ENCODE measurements around the gene MALL. TPM values are rescaled to one million over a fixed set of nuclear protein-coding genes. Genes with fewer than 3 reads are reported as not detected.
"Not testable (repeated sequence)": the region's sequence is repeated elsewhere in the genome, so short reads cannot be mapped to it uniquely, and the experiment has no call there.

Gene MALL
- total RNA-seq, 2 donors from 2014 or later: 6.6 to 10.4 TPM

GRCh38 chr2:110099038-110099425 lies 16.6 kb downstream of the MALL start:
- H3K27me3 ChIP-seq: no peaks in the 10 kb centered on the region
- WGBS, 2 donors: 65 to 73% methylated on average over 6 of the region's 6 CpGs
- TF ChIP-seq CTCF (IDR thresholded peaks at IDR 0.05) (no peak), POLR2A (IDR thresholded peaks at IDR 0.05) (no peak)
- no peaks in the 10 kb centered on the region for H3K36me3 ChIP-seq (replicated peaks in 1 of 2; ENCODE audit: insufficient read depth in 1 of 2, low read depth in 2 of 2)
- DNase-seq: no peak
- H3K4me3 ChIP-seq: no peak overlapping the region
- no peaks in the 10 kb centered on the region for H3K9me3 ChIP-seq
- no peak overlapping the region for H3K27ac ChIP-seq
- intact Hi-C loops (cut with DNase I): no loop called here
- ATAC-seq: no peak
- H3K4me1 ChIP-seq: peaks cover 38% of the 10 kb centered on the region

DNA sequence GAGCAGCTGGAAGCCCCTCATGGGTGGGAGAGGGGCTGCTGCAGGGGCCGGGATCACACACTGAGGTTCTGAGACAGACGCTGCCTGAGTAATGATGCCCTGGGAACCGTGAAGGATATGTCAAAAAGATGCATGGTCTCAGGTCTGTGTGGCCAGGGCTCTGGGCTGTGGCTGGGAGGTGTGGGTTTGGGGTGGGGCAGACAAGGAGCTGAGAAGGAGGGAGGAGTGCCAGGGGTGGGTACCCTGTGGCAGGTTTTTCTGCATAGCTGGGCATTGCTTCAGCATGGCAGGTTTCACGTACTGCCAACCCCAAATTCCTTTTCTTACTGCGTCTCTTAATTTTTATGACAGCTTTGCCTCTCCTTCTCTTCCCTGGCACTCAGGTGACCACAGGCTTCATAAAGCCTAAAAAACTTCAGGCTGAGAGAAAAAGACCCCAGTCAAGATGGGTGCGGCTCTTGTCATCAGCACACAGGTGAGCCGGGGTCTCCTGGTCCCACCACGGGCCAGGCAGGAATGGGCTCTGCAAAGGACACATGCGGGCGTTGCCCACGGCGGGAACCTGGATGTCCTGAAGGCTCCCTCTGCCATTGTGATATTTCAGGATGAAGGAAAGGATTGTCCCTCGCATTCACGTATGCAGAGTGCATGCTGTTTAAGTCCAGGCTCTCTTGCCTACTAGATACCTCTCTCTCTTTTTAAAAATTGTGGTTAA lies 18.0 kb downstream of the MALL start:
- no peak for DNase-seq
- no peak for TF ChIP-seq CTCF (IDR thresholded peaks at IDR 0.05)
- no peak for TF ChIP-seq POLR2A (IDR thresholded peaks at IDR 0.05)
- no peak overlapping the region for H3K4me3 ChIP-seq
- H3K36me3 ChIP-seq (replicated peaks in 1 of 2; ENCODE audit: insufficient read depth in 1 of 2, low read depth in 2 of 2): no peaks in the 10 kb centered on the region
- 77 to 80% methylated on average over 14 of the region's 14 CpGs for WGBS, 2 donors
- no peaks in the 10 kb centered on the region for H3K27me3 ChIP-seq
- H3K9me3 ChIP-seq: no peaks in the 10 kb centered on the region
- intact Hi-C loops (cut with DNase I): no loop called here
- H3K27ac ChIP-seq: no peak overlapping the region
- peaks cover 32% of the 10 kb centered on the region for H3K4me1 ChIP-seq
- no peak for ATAC-seq

DNA sequence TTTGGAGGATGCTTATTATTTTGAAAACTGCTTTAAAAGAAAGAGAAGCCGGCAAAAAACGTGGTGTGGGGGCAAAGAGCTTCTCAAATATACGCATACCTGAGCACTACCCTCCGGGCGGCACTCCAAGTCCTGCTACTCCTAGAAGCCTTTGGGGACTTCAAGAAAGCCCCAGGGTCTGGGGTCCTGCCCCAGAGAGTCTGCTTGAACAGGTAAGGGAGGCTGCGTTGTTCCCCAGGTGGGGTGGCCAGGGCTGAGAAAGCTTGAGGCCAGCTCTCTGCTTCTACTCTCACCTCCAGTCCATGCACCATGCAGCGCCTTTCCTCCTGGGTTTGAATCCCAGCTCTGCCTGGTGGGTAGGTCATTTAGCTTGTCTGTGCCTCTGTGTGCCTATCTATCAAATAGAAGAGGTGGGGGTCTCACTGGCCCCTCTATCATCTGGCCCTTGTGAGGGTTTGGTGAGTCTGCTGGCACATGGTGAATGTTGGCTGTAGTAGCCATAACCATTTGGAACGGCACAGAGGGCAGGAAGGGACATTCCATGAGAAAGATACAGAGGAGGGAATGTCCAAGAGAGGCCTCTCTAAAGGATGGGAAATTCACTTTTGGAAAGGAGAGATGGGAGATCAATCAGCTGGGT lies 19.5 kb downstream of the MALL start:
- 81 to 82% methylated on average over 8 of the region's 8 CpGs for WGBS, 2 donors
- H3K27me3 ChIP-seq: no peaks in the 10 kb centered on the region
- H3K36me3 ChIP-seq (replicated peaks in 1 of 2; ENCODE audit: insufficient read depth in 1 of 2, low read depth in 2 of 2): no peaks in the 10 kb centered on the region
- DNase-seq (no peak), ATAC-seq (no peak)
- H3K9me3 ChIP-seq: no peaks in the 10 kb centered on the region
- no peak overlapping the region for H3K27ac ChIP-seq
- H3K4me3 ChIP-seq: no peak overlapping the region
- intact Hi-C loops (cut with DNase I): no loop called here
- peaks cover 20% of the 10 kb centered on the region for H3K4me1 ChIP-seq
- TF ChIP-seq POLR2A (IDR thresholded peaks at IDR 0.05) (no peak), CTCF (IDR thresholded peaks at IDR 0.05) (no peak)

- intact Hi-C loops (cut with DNase I); H3K27me3 ChIP-seq; H3K4me3 ChIP-seq; H3K27ac ChIP-seq; H3K36me3 ChIP-seq (replicated peaks in 1 of 2; ENCODE audit: insufficient read depth in 1 of 2, low read depth in 2 of 2); H3K9me3 ChIP-seq; ATAC-seq; H3K4me1 ChIP-seq; DNase-seq: not testable (repeated sequence)
- 65 to 73% methylated on average over 4 to 5 of the region's 6 CpGs for WGBS, 2 donors
Measured at GRCh38 chr2:110094884-110095534, 20.6 kb downstream of the MALL start.

DNA sequence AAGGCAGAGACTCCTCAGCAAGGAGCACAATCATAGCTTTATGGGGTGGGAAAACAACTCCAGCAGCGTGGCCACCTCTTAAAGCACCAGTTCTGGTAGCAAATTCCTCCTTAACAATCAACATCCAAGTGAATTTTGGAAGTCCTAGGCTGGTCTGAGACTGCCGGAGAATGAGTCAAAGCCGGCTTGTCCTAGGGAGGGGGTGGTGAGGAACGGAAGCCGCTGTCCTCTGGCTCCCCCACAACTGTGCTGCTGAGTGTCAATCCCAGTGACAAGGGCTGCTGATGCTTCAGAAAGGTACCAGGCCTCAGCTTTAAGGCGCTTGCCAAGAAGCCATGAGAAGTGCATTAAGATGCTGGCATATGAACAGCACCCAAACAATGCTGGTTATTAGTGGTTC lies 21.7 kb downstream of the MALL start:
- DNase-seq; intact Hi-C loops (cut with DNase I); ATAC-seq: not testable (repeated sequence)

DNA sequence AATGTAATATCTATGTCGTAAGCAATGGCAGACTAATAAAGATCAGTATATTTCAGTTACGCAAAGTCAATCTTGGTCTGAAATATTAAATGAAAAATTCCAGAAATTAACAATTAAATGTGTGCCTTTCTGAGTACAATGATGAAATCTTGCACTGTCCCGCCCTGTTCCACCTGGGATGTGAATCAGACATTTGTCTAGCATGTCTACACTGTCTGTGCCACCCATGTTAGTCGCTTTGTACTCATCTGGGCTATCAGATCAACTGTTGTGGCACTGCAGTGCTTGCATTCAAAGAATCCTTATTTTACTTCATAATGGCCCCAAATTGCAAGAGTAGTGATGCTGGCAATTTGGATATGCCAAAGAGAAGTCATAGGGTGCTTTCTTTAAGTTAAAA lies 25.5 kb downstream of the MALL start:
- H3K4me3 ChIP-seq; DNase-seq; H3K9me3 ChIP-seq; H3K4me1 ChIP-seq; H3K36me3 ChIP-seq (replicated peaks in 1 of 2; ENCODE audit: insufficient read depth in 1 of 2, low read depth in 2 of 2); H3K27ac ChIP-seq; H3K27me3 ChIP-seq; ATAC-seq; intact Hi-C loops (cut with DNase I): not testable (repeated sequence)
- WGBS, 2 donors: 44 to 50% methylated on average over 2 of the region's 4 CpGs

More for the DNA sequence above, 21.7 kb downstream of the MALL start:
- H3K4me1 ChIP-seq; H3K9me3 ChIP-seq; H3K4me3 ChIP-seq; H3K36me3 ChIP-seq (replicated peaks in 1 of 2; ENCODE audit: insufficient read depth in 1 of 2, low read depth in 2 of 2); H3K27me3 ChIP-seq; H3K27ac ChIP-seq: not testable (repeated sequence)
- no CpG with 5 or more reads among the region's 6 CpGs for WGBS, 2 donors

DNA sequence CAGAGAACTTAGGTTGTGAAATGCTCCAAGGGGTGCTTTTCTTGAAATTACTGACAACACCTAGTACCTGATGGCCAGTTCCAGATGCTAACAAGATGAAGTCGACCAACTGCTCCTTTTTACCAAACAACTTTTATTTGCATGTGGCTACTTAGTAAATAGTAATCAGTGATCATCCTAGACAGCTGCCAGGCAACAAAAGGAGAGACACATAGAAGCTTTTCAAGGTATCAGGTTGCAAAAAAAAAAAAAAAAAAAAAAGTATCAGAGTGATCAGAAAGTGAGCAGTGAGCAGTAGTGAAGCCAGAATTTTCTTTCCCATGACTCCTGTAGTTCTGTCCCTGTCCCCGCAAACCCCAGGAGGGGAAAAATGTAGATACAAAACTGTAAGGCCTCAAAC lies 31.9 kb downstream of the MALL start:
- H3K9me3 ChIP-seq; H3K4me1 ChIP-seq; DNase-seq; intact Hi-C loops (cut with DNase I); H3K27me3 ChIP-seq; ATAC-seq; H3K27ac ChIP-seq; H3K4me3 ChIP-seq; H3K36me3 ChIP-seq (replicated peaks in 1 of 2; ENCODE audit: insufficient read depth in 1 of 2, low read depth in 2 of 2): not testable (repeated sequence)
- no CpG with 5 or more reads among the region's 2 CpGs for WGBS, 2 donors

DNA sequence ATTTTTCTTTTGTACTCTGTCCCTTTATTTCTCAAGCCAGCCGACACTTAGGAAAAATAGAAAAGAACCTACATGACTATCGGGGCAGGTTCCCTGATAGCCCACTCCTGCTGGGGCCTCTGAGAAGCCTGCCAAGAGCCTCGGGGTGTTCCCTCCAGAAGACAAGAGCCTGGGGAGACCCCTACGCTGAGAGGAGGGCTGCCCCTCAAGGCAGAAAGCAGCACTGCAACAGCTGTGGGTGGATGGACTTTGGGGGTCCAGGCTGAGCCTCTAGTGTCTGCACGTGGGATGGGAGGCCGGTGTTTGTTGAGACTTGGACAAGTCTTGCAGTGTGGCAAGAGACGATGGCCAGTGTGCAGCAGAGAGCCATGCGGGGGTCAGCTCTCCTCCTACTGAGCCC lies 32.5 kb downstream of the MALL start:
- whole genome bisulfite sequencing, 2 donors: no CpG with 5 or more reads among the region's 8 CpGs
- H3K4me1 ChIP-seq; H3K9me3 ChIP-seq; H3K4me3 ChIP-seq; H3K27me3 ChIP-seq; H3K36me3 ChIP-seq (replicated peaks in 1 of 2; ENCODE audit: insufficient read depth in 1 of 2, low read depth in 2 of 2); DNase-seq; ATAC-seq; H3K27ac ChIP-seq; intact Hi-C loops (cut with DNase I): not testable (repeated sequence)

DNA sequence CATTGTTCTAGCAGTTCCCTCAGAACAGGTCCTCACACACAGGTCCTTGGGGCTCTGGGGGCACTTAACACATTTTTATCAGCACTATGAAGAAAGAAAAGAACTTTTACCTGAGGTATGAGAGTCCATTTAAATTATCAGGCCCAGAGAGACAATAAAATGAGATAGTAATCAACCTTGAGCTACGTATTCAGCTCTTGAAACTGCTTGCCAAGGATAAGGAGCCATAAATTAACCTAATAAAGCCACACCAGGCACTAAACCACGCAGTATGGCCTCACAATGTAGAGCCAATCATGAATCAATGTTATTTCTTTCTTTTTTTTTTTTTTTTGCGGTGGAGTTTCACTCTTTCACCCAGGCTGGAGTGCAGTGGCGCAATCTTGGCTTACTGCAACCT lies 37.5 kb downstream of the MALL start:
- H3K4me3 ChIP-seq; H3K9me3 ChIP-seq; DNase-seq; H3K27ac ChIP-seq; ATAC-seq; intact Hi-C loops (cut with DNase I); H3K36me3 ChIP-seq (replicated peaks in 1 of 2; ENCODE audit: insufficient read depth in 1 of 2, low read depth in 2 of 2); H3K27me3 ChIP-seq; H3K4me1 ChIP-seq: not testable (repeated sequence)
- 60% methylated on average over 1 of the region's 4 CpGs; no CpG with 5 or more reads in 1 of the 2 donors for WGBS, 2 donors
